Measurements from ENCODE around the gene ANGPTL8. TPM values are rescaled to one million over a fixed set of nuclear protein-coding genes. Genes with fewer than 3 reads are reported as not detected.

ANGPTL8 gene
- polyA plus RNA-seq, 2 of the 4 experiments (the other 2 are of a cell fraction): 0.12 TPM; not detected in 1

GRCh38 chr19:11224429-11224828 is 15.0 kb upstream of the ANGPTL8 start:
- Histone ChIP-seq H3K4me3 (no peak overlapping the region), H3K27ac (no peak overlapping the region), H3K4me1 (no peaks in the 10 kb centered on the region), H3K4me2 (no peak overlapping the region), H3K9me3 (0 out of 3 replicates have a peak, but pooled peaks cover 4% of the 10 kb centered on the region)
- ChIA-PET POLR2A (interaction anchor here (0.6 kb wide), 1 partner anchor 256 kb away, joined by 3 read pairs; no protein-coding TSS in a partner anchor), CTCF (interaction anchor here (0.6 to 1.2 kb wide), 3 partner anchors 17 to 288 kb away, joined by 3 to 4 read pairs (median 3); no protein-coding TSS in a partner anchor)
- DNase-seq (ENCODE audit: low read depth in 1 of 2, low spot score in 1 of 2) (no peak), ATAC-seq (no peak), FAIRE-seq (no peak)
- TF ChIP-seq NR3C1 (IDR thresholded peaks at IDR 0.05): no peak
- TF ChIP-seq BCL3 (IDR thresholded peaks at IDR 0.05): no peak
- no peak for TF ChIP-seq EHMT2 (IDR thresholded peaks at IDR 0.05; ENCODE audit: low read depth)
- no peak for TF ChIP-seq EP300 (IDR thresholded peaks at IDR 0.05)
- TF ChIP-seq RCOR1 (IDR thresholded peaks at IDR 0.05; ENCODE audit: low read depth, low read length): no peak
- no peak for TF ChIP-seq GATA3 (IDR thresholded peaks at IDR 0.05; ENCODE audit: borderline replicate concordance)
- 93% methylated on average over 7 of the region's 7 CpGs for WGBS (ENCODE audit: missing lambda C conversion rate)

DNA sequence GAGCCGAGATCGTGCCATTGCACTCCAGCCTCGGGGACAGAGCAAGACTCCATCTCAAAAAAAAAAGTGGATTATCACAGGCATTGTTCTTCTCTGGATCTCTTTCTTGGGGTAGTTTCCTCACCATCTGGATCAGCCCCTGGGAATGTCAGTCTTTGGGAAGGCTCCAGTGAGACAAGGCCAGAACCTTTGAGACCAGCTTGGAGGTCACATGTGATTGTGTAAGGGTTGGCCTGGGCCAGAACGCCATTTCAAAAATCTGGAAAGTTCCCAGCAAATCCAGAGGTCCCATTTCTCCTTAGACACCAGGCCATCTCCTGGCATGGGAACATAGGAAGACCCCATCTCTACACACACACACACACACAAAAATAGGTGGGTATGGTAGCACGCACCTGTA is 14.2 kb upstream of the ANGPTL8 start:
- Histone ChIP-seq H3K4me3 (no peak overlapping the region), H3K27ac (no peak overlapping the region), H3K9me3 (0 out of 3 replicates have a peak, but pooled peaks cover 4% of the 10 kb centered on the region), H3K4me1 (no peaks in the 10 kb centered on the region), H3K4me2 (no peak overlapping the region)
- no peak for ATAC-seq
- FAIRE-seq: no peak
- CTCF ChIA-PET: interaction anchor here (0.8 kb wide), 1 partner anchor 137 kb away, joined by 3 read pairs; no protein-coding TSS in a partner anchor
- TF ChIP-seq HES2 (IDR thresholded peaks at IDR 0.05) (no peak), NR3C1 (IDR thresholded peaks at IDR 0.05) (no peak), RARB (CRISPR knock-in tag; IDR thresholded peaks at IDR 0.05) (no peak), JUNB (IDR thresholded peaks at IDR 0.05) (no peak), RCOR1 (IDR thresholded peaks at IDR 0.05; ENCODE audit: low read depth, low read length) (no peak), TP53 (CRISPR knock-in tag; IDR thresholded peaks at IDR 0.05) (no peak), PHF8 (IDR thresholded peaks at IDR 0.05; ENCODE audit: borderline replicate concordance, low read depth) (no peak), MAFK (IDR thresholded peaks at IDR 0.05; ENCODE audit: partially characterized antibody) (no peak), CBX2 (IDR thresholded peaks at IDR 0.05; ENCODE audit: borderline replicate concordance, low read depth) (no peak)
- TF ChIP-seq, protein P1, sequence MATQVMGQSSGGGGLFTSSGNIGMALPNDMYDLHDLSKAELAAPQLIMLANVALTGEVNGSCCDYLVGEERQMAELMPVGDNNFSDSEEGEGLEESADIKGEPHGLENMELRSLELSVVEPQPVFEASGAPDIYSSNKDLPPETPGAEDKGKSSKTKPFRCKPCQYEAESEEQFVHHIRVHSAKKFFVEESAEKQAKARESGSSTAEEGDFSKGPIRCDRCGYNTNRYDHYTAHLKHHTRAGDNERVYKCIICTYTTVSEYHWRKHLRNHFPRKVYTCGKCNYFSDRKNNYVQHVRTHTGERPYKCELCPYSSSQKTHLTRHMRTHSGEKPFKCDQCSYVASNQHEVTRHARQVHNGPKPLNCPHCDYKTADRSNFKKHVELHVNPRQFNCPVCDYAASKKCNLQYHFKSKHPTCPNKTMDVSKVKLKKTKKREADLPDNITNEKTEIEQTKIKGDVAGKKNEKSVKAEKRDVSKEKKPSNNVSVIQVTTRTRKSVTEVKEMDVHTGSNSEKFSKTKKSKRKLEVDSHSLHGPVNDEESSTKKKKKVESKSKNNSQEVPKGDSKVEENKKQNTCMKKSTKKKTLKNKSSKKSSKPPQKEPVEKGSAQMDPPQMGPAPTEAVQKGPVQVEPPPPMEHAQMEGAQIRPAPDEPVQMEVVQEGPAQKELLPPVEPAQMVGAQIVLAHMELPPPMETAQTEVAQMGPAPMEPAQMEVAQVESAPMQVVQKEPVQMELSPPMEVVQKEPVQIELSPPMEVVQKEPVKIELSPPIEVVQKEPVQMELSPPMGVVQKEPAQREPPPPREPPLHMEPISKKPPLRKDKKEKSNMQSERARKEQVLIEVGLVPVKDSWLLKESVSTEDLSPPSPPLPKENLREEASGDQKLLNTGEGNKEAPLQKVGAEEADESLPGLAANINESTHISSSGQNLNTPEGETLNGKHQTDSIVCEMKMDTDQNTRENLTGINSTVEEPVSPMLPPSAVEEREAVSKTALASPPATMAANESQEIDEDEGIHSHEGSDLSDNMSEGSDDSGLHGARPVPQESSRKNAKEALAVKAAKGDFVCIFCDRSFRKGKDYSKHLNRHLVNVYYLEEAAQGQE (IDR thresholded peaks at IDR 0.05): no peak
- no peak for DNase-seq (ENCODE audit: low read depth in 1 of 2, low spot score in 1 of 2)
- WGBS (ENCODE audit: missing lambda C conversion rate): 92% methylated on average over 5 of the region's 5 CpGs
- POLR2A ChIA-PET: no interaction called here

- ChIA-PET POLR2A (no interaction called here), CTCF (interaction anchor here (0.6 to 0.8 kb wide), 2 partner anchors 90 to 138 kb away, joined by 3 read pairs; no protein-coding TSS in a partner anchor)
- Histone ChIP-seq H3K4me1 (no peaks in the 10 kb centered on the region), H3K9me3 (0 out of 3 replicates have a peak, but pooled peaks cover 4% of the 10 kb centered on the region), H3K27ac (no peak overlapping the region), H3K4me3 (no peak overlapping the region), H3K4me2 (no peak overlapping the region)
- TF ChIP-seq EHMT2 (IDR thresholded peaks at IDR 0.05; ENCODE audit: low read depth) (no peak), MAZ (IDR thresholded peaks at IDR 0.05; ENCODE audit: borderline replicate concordance, low read depth, low read length) (no peak), NPAS2 (CRISPR knock-in tag; IDR thresholded peaks at IDR 0.05; ENCODE audit: borderline replicate concordance) (no peak), FOXS1 (CRISPR knock-in tag; IDR thresholded peaks at IDR 0.05) (no peak), JUNB (IDR thresholded peaks at IDR 0.05) (no peak), CEBPB (IDR thresholded peaks at IDR 0.05) (no peak), BCL3 (IDR thresholded peaks at IDR 0.05) (no peak), ESRRA (IDR thresholded peaks at IDR 0.05; ENCODE audit: borderline replicate concordance, low read length) (no peak), SREBF2 (IDR thresholded peaks at IDR 0.05) (no peak), FOSL2 (IDR thresholded peaks at IDR 0.05) (no peak), FOSL2 (CRISPR knock-in tag; IDR thresholded peaks at IDR 0.05) (no peak), GATA3 (IDR thresholded peaks at IDR 0.05; ENCODE audit: borderline replicate concordance) (no peak), RFX5 (IDR thresholded peaks at IDR 0.05) (no peak), RCOR1 (IDR thresholded peaks at IDR 0.05; ENCODE audit: low read depth, low read length) (no peak)
- FAIRE-seq: no peak
- no peak for DNase-seq (ENCODE audit: low read depth in 1 of 2, low spot score in 1 of 2)
- ATAC-seq: no peak
- 100% methylated on average over 3 of the region's 3 CpGs for WGBS (ENCODE audit: missing lambda C conversion rate)
Measured at GRCh38 chr19:11225815-11226214, 13.6 kb upstream of the ANGPTL8 start.

Measured in A549 (cell line).